NCI-H187 (cell line): ENCODE results near the gene SMG1.
"Not testable (repeated sequence)": the region's sequence is repeated elsewhere in the genome, so short reads cannot be mapped to it uniquely, and the experiment has no call there.

Experiments
- DNase-seq, 2 experiments: peaks; one replicate each; lab custom pipeline; 2025; lab: John Stamatoyannopoulos, UW

Gene SMG1

DNA sequence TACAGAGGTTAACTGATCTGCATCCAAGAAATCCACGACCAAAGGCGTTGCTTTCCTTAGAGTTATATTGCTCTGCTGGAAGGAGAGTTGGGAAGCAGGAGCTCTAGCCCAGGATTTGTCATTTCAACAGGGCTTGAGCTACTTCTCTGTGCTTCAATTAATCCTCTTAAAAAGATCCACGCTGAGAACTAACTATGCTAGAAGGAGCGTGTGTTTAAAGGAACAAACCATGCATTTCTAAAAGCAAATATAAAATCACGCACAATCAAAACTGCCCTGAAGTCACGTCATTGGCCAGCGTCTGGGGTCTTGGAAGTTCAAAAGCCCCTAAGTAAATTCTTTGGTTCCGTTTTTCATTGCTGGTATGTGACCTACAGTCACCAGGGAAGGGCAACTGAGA, 125.9 kb downstream of the SMG1 start:
- no peak for DNase-seq

DNA sequence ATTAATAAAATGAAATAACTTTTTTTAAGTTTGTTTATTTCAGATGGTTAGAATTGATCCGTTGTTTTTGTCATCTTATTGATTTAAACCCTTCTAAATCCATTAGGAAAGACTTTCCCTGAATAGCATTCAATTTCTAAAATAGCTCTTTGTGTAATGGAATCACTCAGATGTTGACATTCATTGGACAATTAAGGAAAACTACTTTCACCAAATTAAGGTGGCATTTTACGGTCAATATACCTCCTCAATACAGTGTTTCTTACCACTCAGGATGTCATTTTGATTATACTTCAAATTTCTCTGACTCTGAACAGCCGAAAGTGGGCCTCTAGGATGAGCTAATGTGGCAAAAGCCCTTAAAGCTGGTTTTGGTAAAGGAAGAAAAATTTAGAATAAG, 126.7 kb downstream of the SMG1 start:
- DNase-seq = no peak

DNA sequence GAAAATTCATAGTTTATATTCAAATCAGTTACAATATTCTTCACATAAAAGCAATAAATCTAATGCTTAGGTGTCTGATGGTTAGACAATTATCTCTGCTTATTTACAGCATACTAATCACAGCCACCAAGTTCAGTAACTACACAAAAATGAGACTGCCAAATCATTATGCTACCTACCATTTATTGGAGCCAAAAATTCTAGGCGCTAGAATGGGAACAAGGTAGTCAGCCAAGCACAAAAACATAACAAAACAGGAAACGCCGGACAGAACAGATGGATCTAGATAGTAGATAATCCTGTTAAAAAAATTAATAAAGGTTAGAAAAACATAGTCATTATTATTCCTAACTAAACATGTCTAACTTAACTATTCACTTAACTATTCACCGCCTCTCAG, 128.5 kb downstream of the SMG1 start:
- DNase-seq = no peak

GRCh38 chr16:18796377-18796776, 129.8 kb downstream of the SMG1 start:
- DNase-seq = no peak

GRCh38 chr16:18792836-18793433, 133.3 kb downstream of the SMG1 start:
- DNase-seq = no peak

- DNase-seq = peak; percentile 58 to 66
Measured at GRCh38 chr16:18789850-18790706, 136.1 kb downstream of the SMG1 start, which contains the start of gene RPS15A. Gene RPS15A (minus strand): TSS chr16:18790334. CDS start chr16:18789113, 1,221 bp downstream.

- no peak for DNase-seq
Measured at GRCh38 chr16:18789515-18789849, 136.7 kb downstream of the SMG1 start.

GRCh38 chr16:18788828-18789514, 137.2 kb downstream of the SMG1 start:
- DNase-seq = no peak

DNA sequence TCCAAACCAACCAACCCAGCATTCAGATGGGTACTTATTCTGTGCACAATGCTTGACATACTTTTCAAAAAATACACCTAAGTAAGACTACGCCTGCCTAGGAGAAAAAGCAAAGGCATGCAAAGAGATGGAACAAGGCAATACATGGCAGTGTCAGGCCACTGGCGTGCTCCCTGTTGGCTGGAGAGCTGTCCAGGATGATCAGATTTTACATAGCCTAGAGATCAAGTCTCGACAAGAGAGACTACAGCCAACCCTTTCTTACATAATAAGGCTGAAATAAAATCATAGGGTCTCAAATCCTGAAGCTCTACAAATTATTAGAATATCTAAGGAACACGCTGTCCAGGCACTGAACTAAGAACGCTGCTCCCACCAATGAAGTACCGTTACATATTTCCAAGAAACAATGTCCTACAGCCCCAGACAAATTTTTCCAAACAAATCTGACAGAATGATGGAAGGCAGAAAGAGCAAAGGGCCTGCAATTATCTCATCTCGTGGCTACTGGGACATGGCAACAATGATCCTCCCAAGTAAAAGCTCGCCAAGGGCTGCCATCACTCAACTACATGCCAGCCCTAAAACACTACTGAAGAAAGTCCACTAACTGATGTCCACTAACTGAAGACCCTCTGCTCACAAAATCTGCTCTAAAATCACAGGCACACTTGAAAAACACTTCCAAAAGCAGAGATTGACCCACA, 141.1 kb downstream of the SMG1 start:
- DNase-seq = no peak

DNA sequence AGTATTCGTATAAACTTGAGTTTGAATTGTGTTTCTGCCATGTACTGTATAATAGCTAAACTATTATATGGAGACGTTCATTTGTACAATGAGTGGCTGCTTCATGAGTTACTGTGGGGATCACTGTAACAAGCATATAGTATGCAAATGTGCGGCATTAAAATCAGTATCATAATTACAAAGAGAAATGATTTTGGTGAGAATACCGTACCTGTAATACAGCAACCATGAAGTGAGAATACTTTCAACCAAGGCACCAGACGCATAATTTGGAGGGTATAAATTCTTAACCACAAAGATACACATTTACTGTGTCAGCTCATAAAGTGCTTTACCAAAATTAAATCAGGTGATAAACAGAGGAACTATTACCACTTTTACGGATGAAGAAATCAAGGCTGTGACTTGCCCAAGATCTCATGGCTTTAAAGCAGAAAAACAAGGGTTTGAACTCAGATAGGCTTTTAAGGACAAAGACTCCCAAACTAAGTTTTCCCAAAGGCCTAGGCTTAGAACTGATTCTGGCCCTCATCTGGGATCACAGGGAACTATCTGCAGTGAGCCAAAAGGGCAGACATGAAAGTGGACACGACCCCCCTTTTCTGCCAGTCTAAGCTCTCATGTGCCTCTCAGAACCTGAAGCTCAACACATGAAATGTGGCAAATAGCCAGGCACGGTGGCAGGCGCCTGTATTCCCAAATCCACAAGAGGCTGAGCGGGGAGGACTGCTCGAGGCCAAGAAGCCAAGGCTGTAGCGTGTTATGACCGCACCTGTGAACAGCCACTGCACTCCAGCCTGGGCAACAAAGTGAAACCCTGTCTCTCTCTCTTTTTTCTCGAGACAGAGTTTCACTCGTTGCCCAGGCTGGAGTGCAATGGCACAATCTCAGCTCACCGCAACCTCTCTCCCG, 142.5 kb downstream of the SMG1 start:
- no peak for DNase-seq

GRCh38 chr16:18782697-18783429, 143.3 kb downstream of the SMG1 start:
- no peak for DNase-seq

DNA sequence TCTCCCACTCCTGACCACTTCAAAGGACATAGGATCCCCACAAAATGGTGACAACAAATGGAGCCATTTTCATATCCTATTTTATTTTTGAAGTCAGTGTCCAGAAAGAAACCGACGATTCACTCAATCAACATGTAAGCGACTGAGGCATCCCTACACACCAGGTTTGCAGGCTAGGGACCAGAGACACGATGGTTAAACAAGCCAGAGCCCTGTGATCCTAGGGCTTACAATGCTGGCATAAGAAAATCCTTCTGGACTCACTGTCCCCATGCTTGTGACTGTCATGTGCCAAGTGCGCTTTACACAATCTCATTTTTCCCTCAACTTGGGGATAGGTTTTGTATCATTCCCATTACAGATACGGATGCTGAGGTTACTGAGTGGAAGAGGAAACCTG, 145.0 kb downstream of the SMG1 start:
- not testable (repeated sequence) for DNase-seq

DNA sequence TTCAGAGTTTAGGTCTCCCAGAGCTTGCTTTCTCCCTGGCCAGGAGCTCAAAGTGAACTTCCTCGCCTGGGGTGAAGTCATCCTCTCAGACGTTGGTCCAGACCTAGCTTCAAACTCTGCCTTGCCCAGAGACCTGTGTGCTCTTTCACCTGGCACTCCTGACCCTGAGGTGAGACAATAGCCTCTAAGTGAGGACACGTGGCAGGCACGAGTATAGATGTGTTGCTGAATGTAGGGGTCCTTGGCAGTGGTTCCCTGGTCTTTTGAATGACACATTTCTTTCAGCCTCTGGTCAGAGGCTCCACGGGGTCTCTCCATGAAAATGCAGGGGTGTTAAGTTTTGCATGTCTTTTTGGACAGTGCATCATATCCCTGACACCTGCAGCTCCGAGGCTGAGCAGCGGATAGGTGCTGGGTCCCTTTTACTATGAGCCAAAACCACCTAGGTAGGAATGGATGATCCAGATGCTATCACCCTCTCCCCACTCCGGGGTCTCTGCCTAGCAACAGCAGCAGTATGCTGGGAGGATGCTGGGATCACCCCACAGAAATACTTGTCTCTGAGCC, 145.7 kb downstream of the SMG1 start:
- DNase-seq = not testable (repeated sequence)

- DNase-seq = not testable (repeated sequence)
Measured at GRCh38 chr16:18777664-18778063, 148.5 kb downstream of the SMG1 start.

DNA sequence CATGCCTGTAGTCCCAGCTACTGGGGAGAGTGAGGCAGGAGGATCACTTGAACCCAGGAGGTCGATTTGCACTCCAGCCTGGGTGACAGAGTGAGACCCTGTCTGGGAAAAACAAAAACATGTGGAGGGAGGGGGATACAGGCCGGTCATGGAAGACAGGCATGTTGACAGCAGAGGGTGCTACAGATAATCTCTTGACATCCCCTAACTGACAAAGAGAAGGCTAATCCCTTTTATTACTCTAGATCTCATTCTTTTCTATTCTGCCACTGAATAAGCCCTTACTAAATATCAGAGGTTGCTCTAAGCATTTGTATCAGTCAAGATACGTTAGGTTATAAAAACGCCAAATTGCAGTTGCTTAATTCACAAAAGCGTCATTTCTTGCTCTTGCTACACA, 149.9 kb downstream of the SMG1 start:
- not testable (repeated sequence) for DNase-seq

DNA sequence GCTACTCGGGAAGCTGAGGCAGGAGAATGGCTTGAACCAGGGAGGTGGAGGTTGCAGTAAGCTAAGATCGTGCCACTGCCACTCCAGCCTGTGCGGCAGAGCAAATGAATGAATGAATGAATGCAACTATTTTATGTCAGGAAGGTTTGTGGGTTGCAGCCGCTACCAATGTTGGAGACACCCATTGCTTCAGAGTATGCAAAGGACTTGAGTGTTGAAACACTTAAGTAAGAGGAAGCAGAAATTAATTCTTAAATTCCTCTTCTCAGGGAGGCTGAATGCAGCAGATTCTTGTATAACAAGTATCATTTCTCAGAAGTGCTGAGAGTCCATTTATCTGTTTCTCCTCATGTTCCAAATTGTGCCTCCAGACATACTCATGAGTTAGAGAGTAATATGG, 151.6 kb downstream of the SMG1 start:
- not testable (repeated sequence) for DNase-seq

DNA sequence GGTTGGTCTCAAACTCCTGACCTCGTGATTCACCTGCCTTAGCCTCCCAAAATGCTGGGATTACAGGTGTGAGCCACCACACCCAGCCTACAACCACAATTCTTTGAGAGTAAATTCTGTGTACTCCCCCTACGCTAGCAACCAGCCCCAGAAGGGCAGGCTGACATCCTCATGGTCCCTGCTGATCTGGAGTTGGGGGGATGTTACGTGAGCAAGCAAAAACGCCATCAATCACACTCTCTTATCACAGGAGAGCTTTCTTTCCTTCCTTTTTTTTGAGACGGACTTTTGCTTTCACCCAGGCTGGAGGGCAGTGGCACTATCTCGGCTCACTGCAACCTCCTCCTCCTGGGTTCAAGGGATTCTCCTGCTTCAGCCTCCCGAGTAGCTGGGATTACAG, 154.0 kb downstream of the SMG1 start:
- DNase-seq = not testable (repeated sequence)

GRCh38 chr16:18770336-18770962, 155.8 kb downstream of the SMG1 start:
- not testable (repeated sequence) for DNase-seq

DNA sequence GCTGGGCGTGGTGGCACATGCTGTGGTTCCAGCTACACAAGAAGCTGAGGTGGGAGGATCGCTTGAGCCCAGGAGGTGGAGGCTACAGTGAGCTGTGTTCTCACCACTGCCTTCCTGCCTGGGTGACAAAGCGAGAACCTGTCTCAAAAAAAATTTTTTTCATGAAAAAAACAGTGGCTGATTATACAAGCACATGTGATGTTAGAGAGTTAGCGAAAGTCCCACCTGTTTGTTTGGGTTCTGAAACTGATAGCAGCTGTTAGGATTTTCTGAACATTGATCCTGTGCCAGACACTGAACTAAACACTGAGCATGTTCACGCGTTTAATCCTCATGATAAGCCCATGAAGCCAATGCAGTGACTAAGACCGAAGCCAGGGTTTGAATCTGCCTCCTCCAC, 159.0 kb downstream of the SMG1 start:
- DNase-seq = not testable (repeated sequence)

DNA sequence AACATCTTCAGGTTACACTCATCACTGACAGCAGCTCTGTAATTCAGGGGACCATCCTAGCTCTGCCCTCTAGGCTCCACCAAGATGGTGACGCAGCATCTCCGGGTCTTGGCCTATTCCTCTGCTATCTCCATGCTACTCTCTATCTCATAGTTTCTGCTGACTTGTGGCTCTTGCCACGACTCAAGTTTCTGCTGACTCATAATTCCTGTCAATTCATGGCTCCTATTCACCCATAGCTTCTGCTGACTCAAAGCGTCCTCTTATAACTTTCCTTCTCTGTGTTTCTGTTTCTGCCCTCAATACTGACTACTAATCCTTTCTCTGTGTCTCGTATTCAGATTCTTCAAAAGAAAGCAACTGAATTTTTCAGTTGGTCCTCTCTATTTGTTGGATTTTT, 163.5 kb downstream of the SMG1 start:
- DNase-seq = not testable (repeated sequence)
